H9 (cell line): ENCODE measurements around the gene NPC1L1. TPM values are rescaled to one million over a fixed set of nuclear protein-coding genes. Genes with fewer than 3 reads are reported as not detected.
A peak's percentile ranks its signal among the peaks of the same experiment; 100 is the strongest.
"Not testable (repeated sequence)": the region's sequence is repeated elsewhere in the genome, so short reads cannot be mapped to it uniquely, and the experiment has no call there.

Experiments used
- DNase-seq: peaks from one replicate; pipeline ENCODE4 v3.0.0-alpha.2; 2017
- H2AFZ ChIP-seq: one replicate; pipeline ENCODE4 v1.6.1; 2013; ENCODE audit warnings: mild to moderate bottlenecking, low read length, control low read depth, moderate library complexity
- H2AK5ac ChIP-seq: 2 replicates; pipeline ENCODE4 v1.6.1; 2013; ENCODE audit warnings: low read length, control low read depth, mixed read lengths; ENCODE audit not compliant: insufficient read length
- H2BK120ac ChIP-seq: one replicate; pipeline ENCODE4 v1.6.1; 2013; ENCODE audit warnings: low read depth, mild to moderate bottlenecking, low read length, control low read depth, inconsistent platforms; ENCODE audit not compliant: poor library complexity, severe bottlenecking
- H2BK12ac ChIP-seq: 2 replicates; pipeline ENCODE4 v1.6.1; 2013; ENCODE audit warnings: low read length, control low read depth, mixed read lengths, low read depth; ENCODE audit not compliant: insufficient read length
- H2BK15ac ChIP-seq: 2 replicates; pipeline ENCODE4 v1.6.1; 2013; ENCODE audit warnings: low read depth, low read length, control low read depth
- H2BK20ac ChIP-seq: one replicate; pipeline ENCODE4 v1.6.1; 2013; ENCODE audit warnings: low read depth, mild to moderate bottlenecking, low read length, control low read depth, inconsistent platforms; ENCODE audit not compliant: poor library complexity, severe bottlenecking
- H2BK5ac ChIP-seq: 2 replicates; pipeline ENCODE4 v1.6.1; 2013; ENCODE audit warnings: low read length, control low read depth, mixed read lengths; ENCODE audit not compliant: insufficient read length
- H3K14ac ChIP-seq: 2 replicates; pipeline ENCODE4 v1.6.1; 2013; ENCODE audit warnings: low read length, control low read depth; ENCODE audit not compliant: insufficient read depth
- H3K18ac ChIP-seq: 2 replicates; pipeline ENCODE4 v1.6.1; 2013; ENCODE audit warnings: low read depth, mild to moderate bottlenecking, mixed read lengths, low read length, control low read depth; ENCODE audit not compliant: insufficient read length
- H3K23ac ChIP-seq: 2 replicates; pipeline ENCODE4 v1.6.1; 2013; ENCODE audit warnings: low read length, control low read depth, mixed read lengths, low read depth; ENCODE audit not compliant: insufficient read length
- H3K23me2 ChIP-seq: 2 replicates; pipeline ENCODE4 v1.6.1; 2013; ENCODE audit warnings: low read depth, mild to moderate bottlenecking, mixed read lengths, low read length, control low read depth; ENCODE audit not compliant: insufficient read length, poor library complexity, severe bottlenecking
- H3K27ac ChIP-seq: 2 replicates; pipeline ENCODE4 v1.5.1; 2013; ENCODE audit warnings: low read length, control low read depth, mixed read lengths, low read depth; ENCODE audit not compliant: insufficient read length
- H3K27me3 ChIP-seq: 2 replicates; pipeline ENCODE4 v1.6.1; 2013; ENCODE audit warnings: low read length, control low read depth, inconsistent platforms; ENCODE audit not compliant: insufficient read depth
- H3K4ac ChIP-seq: 2 replicates; pipeline ENCODE4 v1.6.1; 2013; ENCODE audit warnings: low read depth, mild to moderate bottlenecking, control low read depth, inconsistent platforms, low read length, moderate library complexity
- H3K4me1 ChIP-seq: 2 replicates; pipeline ENCODE4 v1.6.1; 2013; ENCODE audit warnings: low read length, control low read depth, inconsistent platforms; ENCODE audit not compliant: insufficient read depth
- H3K4me2 ChIP-seq: 2 replicates; pipeline ENCODE4 v1.6.1; 2013; ENCODE audit warnings: low read length, control low read depth, mixed read lengths; ENCODE audit not compliant: insufficient read length, insufficient read depth
- H3K56ac ChIP-seq: 2 replicates; pipeline ENCODE4 v1.6.1; 2013; ENCODE audit warnings: low read depth, mild to moderate bottlenecking, mixed read lengths, low read length, control low read depth; ENCODE audit not compliant: insufficient read length
- H3K79me1 ChIP-seq: 2 replicates; pipeline ENCODE4 v1.6.1; 2013; ENCODE audit warnings: low read depth, mild to moderate bottlenecking, moderate library complexity, low read length, control low read depth, inconsistent platforms; ENCODE audit not compliant: insufficient read depth, poor library complexity, severe bottlenecking
- H3K79me2 ChIP-seq: 2 replicates; pipeline ENCODE4 v1.6.1; 2013; ENCODE audit warnings: low read length, control low read depth, inconsistent platforms; ENCODE audit not compliant: insufficient read depth
- H3K9ac ChIP-seq: 2 replicates; pipeline ENCODE4 v1.6.1; 2013; ENCODE audit warnings: low read length, control low read depth, mixed read lengths; ENCODE audit not compliant: insufficient read length; ENCODE audit errors: extremely low read depth
- H3K9me3 ChIP-seq: one replicate; pipeline ENCODE4 v1.6.1; 2013; ENCODE audit warnings: low read depth, low read length, inconsistent platforms; ENCODE audit not compliant: control insufficient read depth
- H3T11ph ChIP-seq: one replicate; pipeline ENCODE4 v1.6.1; 2013; ENCODE audit warnings: mild to moderate bottlenecking, low read length, control low read depth, inconsistent platforms
- H4K20me1 ChIP-seq: one replicate; pipeline ENCODE4 v1.6.1; 2013; ENCODE audit not compliant: control insufficient read depth, insufficient read length, insufficient read depth
- H4K5ac ChIP-seq: 2 replicates; pipeline ENCODE4 v1.6.1; 2013; ENCODE audit warnings: low read depth, mild to moderate bottlenecking, mixed read lengths, low read length, control low read depth; ENCODE audit not compliant: insufficient read length
- H4K8ac ChIP-seq: replicated peaks from 2 replicates; pipeline ENCODE4 v1.6.1; 2013; ENCODE audit warnings: low read length, control low read depth, mixed read lengths, low read depth; ENCODE audit not compliant: insufficient read length
- H4K91ac ChIP-seq: 2 replicates; pipeline ENCODE4 v1.6.1; 2013; ENCODE audit warnings: low read depth, mild to moderate bottlenecking, moderate library complexity, mixed read lengths, low read length, control low read depth; ENCODE audit not compliant: insufficient read length
- H3K27ac Mint-ChIP-seq, 3 experiments: 2 replicates in 2 of 3; 3 replicates in 1 of 3; pipeline ENCODE4 v1.8.0; 2020 to 2021; ENCODE audit warnings: mixed read lengths in 3 of 3, mild to moderate bottlenecking in 1 of 3, moderate library complexity in 1 of 3
- H3K27me3 Mint-ChIP-seq: 2 replicates; pipeline ENCODE4 v1.8.0; 2021; ENCODE audit warnings: low read depth, mild to moderate bottlenecking, moderate library complexity, mixed read lengths
- H3K36me3 Mint-ChIP-seq, 3 experiments: 2 replicates in 2 of 3; 3 replicates in 1 of 3; pipeline ENCODE4 v1.8.0; 2020 to 2021; ENCODE audit warnings: low read depth in 3 of 3, mixed read lengths in 3 of 3; ENCODE audit not compliant: insufficient read depth in 1 of 3
- H3K4me1 Mint-ChIP-seq, 2 experiments: 2 replicates each; pipeline ENCODE4 v1.8.0; 2020; ENCODE audit warnings: mixed read lengths in 2 of 2
- H3K4me3 Mint-ChIP-seq, 2 experiments: 2 replicates in 1 of 2; 3 replicates in 1 of 2; pipeline ENCODE4 v1.8.0; 2020 to 2021; ENCODE audit warnings: mild to moderate bottlenecking in 2 of 2, mixed read lengths in 2 of 2, moderate library complexity in 1 of 2
- H3K9me3 Mint-ChIP-seq, 2 experiments: 2 replicates in 1 of 2; 3 replicates in 1 of 2; pipeline ENCODE4 v1.8.0; 2020; ENCODE audit warnings: mild to moderate bottlenecking in 2 of 2, mixed read lengths in 2 of 2, moderate library complexity in 1 of 2
- CTCF ChIP-seq: fragments of 200-600 bp; sonication (generic); conservative IDR thresholded peaks from 3 replicates; pipeline ENCODE4 v1.8.0; 2021; ENCODE audit warnings: antibody characterized with exemption, mild to moderate bottlenecking
- WGBS: extraction: QIAGEN DNeasy Blood & Tissue Kit; methylation state at CpG from one replicate; pipeline ENCODE4 v1.1.7; 2013; ENCODE audit warnings: missing lambda C conversion rate, low lambda C conversion rate, mixed read lengths; ENCODE audit not compliant: insufficient read length; ENCODE audit errors: extremely low coverage; 5-methylcytosine and 5-hydroxymethylcytosine counted together
- total RNA-seq: library from RNA; stranded (reverse); gene quantifications from 2 replicates; pipeline ENCODE4 v1.2.1, GENCODE V29; 2021

The NPC1L1 gene
- total RNA-seq, 1 experiment from 2014 or later = 0.11 TPM

- H3K79me1 ChIP-seq = no peaks in the 10 kb centered on the region
- no peaks in the 10 kb centered on the region for H3K9me3 Mint-ChIP-seq
- peak overlapping the region in 1 of 3 experiments; percentile 36; a peak in 2 of 7 replicates for H3K27ac Mint-ChIP-seq
- H3K36me3 Mint-ChIP-seq = peaks cover 31 to 48% (median 34%) of the 10 kb centered on the region in 3 experiments
- no peak overlapping the region for H2AFZ ChIP-seq
- no peak overlapping the region for H3K4me3 Mint-ChIP-seq
- H3K14ac ChIP-seq = no peak overlapping the region
- no peaks in the 10 kb centered on the region for H3K23me2 ChIP-seq
- no peaks in the 10 kb centered on the region for H3K27me3 ChIP-seq
- H4K5ac ChIP-seq = no peak overlapping the region
- H4K8ac ChIP-seq = no peak overlapping the region
- no peak overlapping the region for H3T11ph ChIP-seq
- no peak overlapping the region for H2AK5ac ChIP-seq
- H4K20me1 ChIP-seq = no peaks in the 10 kb centered on the region
- no peak overlapping the region for H2BK12ac ChIP-seq
- DNase-seq = no peak
- no peak overlapping the region for H3K18ac ChIP-seq
- H4K91ac ChIP-seq = no peak overlapping the region
- WGBS = no CpG with 5 or more reads among the region's 3 CpGs
- H2BK120ac ChIP-seq = no peak overlapping the region
- no peak overlapping the region for H3K4ac ChIP-seq
- H3K27me3 Mint-ChIP-seq = peaks cover 1% of the 10 kb centered on the region; the same call in 1 of the 2 replicates
- no peak overlapping the region for H3K56ac ChIP-seq
- no peaks in the 10 kb centered on the region for H3K79me2 ChIP-seq
- H2BK20ac ChIP-seq = no peak overlapping the region
- no peak overlapping the region for H3K4me2 ChIP-seq
- TF ChIP-seq CTCF = no peak
- H3K27ac ChIP-seq = no peak overlapping the region
- H3K9ac ChIP-seq = no peak overlapping the region
- no peak overlapping the region for H2BK5ac ChIP-seq
- H3K4me1 Mint-ChIP-seq = peaks cover 4 to 7% of the 10 kb centered on the region in 2 experiments; a peak in 3 of 4 replicates
- no peaks in the 10 kb centered on the region for H3K4me1 ChIP-seq
- H3K23ac ChIP-seq = no peak overlapping the region
- H2BK15ac ChIP-seq = no peak overlapping the region
- no peaks in the 10 kb centered on the region for H3K9me3 ChIP-seq
These were observed 22.1 kb upstream of the NPC1L1 start for GRCh38 chr7:44563171-44563679.

- H4K5ac ChIP-seq, H2AFZ ChIP-seq, H3K9me3 Mint-ChIP-seq, DNase-seq, H3K27me3 ChIP-seq, H3K4ac ChIP-seq, H3K14ac ChIP-seq, H3K9ac ChIP-seq, H2BK120ac ChIP-seq, H3K4me1 ChIP-seq, H4K20me1 ChIP-seq, H2BK20ac ChIP-seq, H3K79me2 ChIP-seq, H3K4me2 ChIP-seq, H3K4me3 Mint-ChIP-seq, H3K56ac ChIP-seq, H3K27ac ChIP-seq, H3K23me2 ChIP-seq, H3K9me3 ChIP-seq, H3K4me1 Mint-ChIP-seq, H2BK15ac ChIP-seq, H3K23ac ChIP-seq, H2AK5ac ChIP-seq, H2BK5ac ChIP-seq, H4K91ac ChIP-seq, H2BK12ac ChIP-seq, H4K8ac ChIP-seq, H3T11ph ChIP-seq, H3K79me1 ChIP-seq, H3K18ac ChIP-seq, H3K27me3 Mint-ChIP-seq, H3K27ac Mint-ChIP-seq: not testable (repeated sequence)
- WGBS = no CpG with 5 or more reads among the region's 8 CpGs
- H3K36me3 Mint-ChIP-seq = peaks cover 26 to 41% (median 28%) of the 10 kb centered on the region in 3 experiments
These were observed 21.5 kb upstream of the NPC1L1 start for GRCh38 chr7:44562622-44562962.
